ENCODE results near the gene PTGDS. TPM values are rescaled to one million over a fixed set of nuclear protein-coding genes. Genes with fewer than 3 reads are reported as not detected.

PTGDS gene
- total and polyA plus RNA-seq, 4 donors: 0.23 to 15.2 (median 6.4) TPM

DNA sequence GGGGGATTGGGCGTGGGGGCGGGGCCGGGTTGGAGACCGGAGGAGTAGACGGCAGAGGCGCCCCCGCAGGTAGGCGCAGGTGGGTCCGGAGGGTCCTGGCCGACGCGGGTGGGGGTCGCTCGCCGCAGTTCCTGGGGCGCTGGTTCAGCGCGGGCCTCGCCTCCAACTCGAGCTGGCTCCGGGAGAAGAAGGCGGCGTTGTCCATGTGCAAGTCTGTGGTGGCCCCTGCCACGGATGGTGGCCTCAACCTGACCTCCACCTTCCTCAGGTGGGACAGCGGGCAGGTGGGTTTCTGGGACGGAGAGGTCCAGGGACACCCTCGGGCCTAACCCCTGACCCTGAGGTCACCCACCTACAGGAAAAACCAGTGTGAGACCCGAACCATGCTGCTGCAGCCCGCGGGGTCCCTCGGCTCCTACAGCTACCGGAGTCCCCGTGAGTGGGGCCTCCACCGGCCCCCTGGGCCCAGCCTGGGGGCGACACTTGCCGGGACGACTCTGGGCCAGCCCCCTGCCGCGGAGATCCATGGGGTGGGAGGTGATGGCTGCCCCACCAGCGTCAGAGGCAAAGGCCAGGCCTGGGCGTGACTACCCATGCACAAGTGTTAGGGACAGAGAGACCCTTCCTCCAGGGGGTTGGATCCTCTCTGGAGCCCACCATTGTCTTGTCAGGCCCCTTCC, 1.7 kb downstream of the PTGDS start:
- Histone ChIP-seq H3K36me3 (ENCODE audit: control insufficient read depth in 4 of 4, insufficient read depth in 3 of 4, low read depth in 1 of 4, low read length in 3 of 4) (no peaks in the 10 kb centered on the region), H3K9me3 (ENCODE audit: control insufficient read depth in 4 of 4, low read length in 3 of 4) (no peaks in the 10 kb centered on the region), H3K27me3 (ENCODE audit: control insufficient read depth in 4 of 4, insufficient read depth in 4 of 4, low read length in 3 of 4) (peaks cover 0 to 2% (median 0%) of the 10 kb centered on the region in 4 donors), H3K27ac (ENCODE audit: low read depth in 1 of 2, low read length in 2 of 2) (no peak overlapping the region), H3K4me1 (ENCODE audit: control insufficient read depth in 4 of 4, insufficient read depth in 4 of 4, low read length in 3 of 4) (peaks cover 0 to 7% (median 4%) of the 10 kb centered on the region in 4 donors), H3K9ac (ENCODE audit: low read depth in 1 of 2, low read length in 2 of 2) (no peak overlapping the region), H3K4me3 (ENCODE audit: low read depth in 1 of 3, low read length in 3 of 3) (no peak overlapping the region)
- no peak for DNase-seq (ENCODE audit: low spot score)
- TF ChIP-seq HNF4G (IDR thresholded peaks at IDR 0.05): no peak
- no peak for TF ChIP-seq CTCF (IDR thresholded peaks at IDR 0.05; ENCODE audit: low read depth, low read length, missing input control)
- TF ChIP-seq ZBTB33 (IDR thresholded peaks at IDR 0.05): no peak
- TF ChIP-seq, protein P1, sequence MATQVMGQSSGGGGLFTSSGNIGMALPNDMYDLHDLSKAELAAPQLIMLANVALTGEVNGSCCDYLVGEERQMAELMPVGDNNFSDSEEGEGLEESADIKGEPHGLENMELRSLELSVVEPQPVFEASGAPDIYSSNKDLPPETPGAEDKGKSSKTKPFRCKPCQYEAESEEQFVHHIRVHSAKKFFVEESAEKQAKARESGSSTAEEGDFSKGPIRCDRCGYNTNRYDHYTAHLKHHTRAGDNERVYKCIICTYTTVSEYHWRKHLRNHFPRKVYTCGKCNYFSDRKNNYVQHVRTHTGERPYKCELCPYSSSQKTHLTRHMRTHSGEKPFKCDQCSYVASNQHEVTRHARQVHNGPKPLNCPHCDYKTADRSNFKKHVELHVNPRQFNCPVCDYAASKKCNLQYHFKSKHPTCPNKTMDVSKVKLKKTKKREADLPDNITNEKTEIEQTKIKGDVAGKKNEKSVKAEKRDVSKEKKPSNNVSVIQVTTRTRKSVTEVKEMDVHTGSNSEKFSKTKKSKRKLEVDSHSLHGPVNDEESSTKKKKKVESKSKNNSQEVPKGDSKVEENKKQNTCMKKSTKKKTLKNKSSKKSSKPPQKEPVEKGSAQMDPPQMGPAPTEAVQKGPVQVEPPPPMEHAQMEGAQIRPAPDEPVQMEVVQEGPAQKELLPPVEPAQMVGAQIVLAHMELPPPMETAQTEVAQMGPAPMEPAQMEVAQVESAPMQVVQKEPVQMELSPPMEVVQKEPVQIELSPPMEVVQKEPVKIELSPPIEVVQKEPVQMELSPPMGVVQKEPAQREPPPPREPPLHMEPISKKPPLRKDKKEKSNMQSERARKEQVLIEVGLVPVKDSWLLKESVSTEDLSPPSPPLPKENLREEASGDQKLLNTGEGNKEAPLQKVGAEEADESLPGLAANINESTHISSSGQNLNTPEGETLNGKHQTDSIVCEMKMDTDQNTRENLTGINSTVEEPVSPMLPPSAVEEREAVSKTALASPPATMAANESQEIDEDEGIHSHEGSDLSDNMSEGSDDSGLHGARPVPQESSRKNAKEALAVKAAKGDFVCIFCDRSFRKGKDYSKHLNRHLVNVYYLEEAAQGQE (IDR thresholded peaks at IDR 0.05): no peak
- TF ChIP-seq RXRA (IDR thresholded peaks at IDR 0.05): no peak
- no peak for TF ChIP-seq RAD21 (IDR thresholded peaks at IDR 0.05)
- TF ChIP-seq MAX (IDR thresholded peaks at IDR 0.05): no peak
- no peak for TF ChIP-seq YY1 (IDR thresholded peaks at IDR 0.05)
- no peak for TF ChIP-seq HNF4A (conservative IDR thresholded peaks at IDR 0.05)
- no peak for TF ChIP-seq EGR1 (IDR thresholded peaks at IDR 0.05; ENCODE audit: low read depth in 2 of 2)
- TF ChIP-seq TAF1 (conservative IDR thresholded peaks at IDR 0.05): no peak
- TF ChIP-seq JUND (IDR thresholded peaks at IDR 0.05): no peak
- no peak for TF ChIP-seq SP1 (IDR thresholded peaks at IDR 0.05)
- TF ChIP-seq GABPA (IDR thresholded peaks at IDR 0.05 in 1 of 2, conservative IDR thresholded peaks at IDR 0.05 in 1 of 2): no peak
- no peak for TF ChIP-seq FOXA1 (IDR thresholded peaks at IDR 0.05)
- 56% methylated on average over 41 of the region's 41 CpGs for WGBS
